A549 (cell line): ENCODE measurements around the gene THAP4. TPM values are rescaled to one million over a fixed set of nuclear protein-coding genes. Genes with fewer than 3 reads are reported as not detected.

Source experiments
- ATAC-seq, 2 experiments: fragments of 200-7000 bp in 1 of 2; fragments of >200 bp in 1 of 2; cut with Nextera tagmentation in 1 of 2; cut with Tn5 transposase in 1 of 2; 3 replicates each; pipeline versions ENCODE4 v1.8.0 to v1.9.1; 2018 to 2020; ENCODE audit warnings: mild to moderate bottlenecking in 1 of 2, moderate library complexity in 1 of 2
- CTCF ChIA-PET: fragments of 300-600 bp; sonication (Branson Sonifier 250); formaldehyde crosslinking; extraction: SDS; loops from one replicate; lab custom pipeline; 2021; ENCODE audit warnings: antibody characterized with exemption, inconsistent platforms; lab: Yijun Ruan, JAX
- POLR2A ChIA-PET: fragments of 350-600 bp; formaldehyde crosslinking; extraction: SDS; loops from one replicate; lab custom pipeline; 2021; ENCODE audit warnings: antibody characterized with exemption, inconsistent platforms; lab: Yijun Ruan, JAX
- DNase-seq, 2 experiments: peaks; one replicate each; pipeline versions ENCODE4 v3.0.0 to v3.0.0-alpha.2; 2011 to 2016; ENCODE audit warnings: low read depth in 1 of 2, low spot score in 1 of 2
- FAIRE-seq: peaks from 2 replicates; lab custom pipeline; 2011; peaks lifted over from hg19 to GRCh38; lab: Jason Lieb, UNC
- H3K27ac ChIP-seq, 2 experiments: fragments of >200 bp; sonication (Bioruptor Twin); formaldehyde crosslinking; 3 replicates each; pipeline ENCODE4 v1.5.1; 2016 to 2017
- H3K4me1 ChIP-seq: fragments of >200 bp; sonication (Bioruptor Twin); formaldehyde crosslinking; 3 replicates; pipeline ENCODE4 v1.6.1; 2016
- H3K4me2 ChIP-seq: fragments of >200 bp; sonication (Bioruptor Twin); formaldehyde crosslinking; 3 replicates; pipeline ENCODE4 v1.6.1; 2016
- H3K4me3 ChIP-seq: fragments of >200 bp; sonication (Bioruptor Twin); formaldehyde crosslinking; 3 replicates; pipeline ENCODE4 v1.5.1; 2016
- H3K9me3 ChIP-seq: fragments of >200 bp; sonication (Bioruptor Twin); formaldehyde crosslinking; 3 replicates; pipeline ENCODE4 v1.6.1; 2016
- ATOH8 ChIP-seq: fragments of 250-450 bp; sonication (Bioruptor Pico); IDR thresholded peaks from 2 replicates; pipeline ENCODE4 v1.5.0; 2020; ENCODE audit warnings: low read depth, mild to moderate bottlenecking, moderate library complexity
- CBX2 ChIP-seq: fragments of 200-600 bp; sonication (generic); IDR thresholded peaks from 2 replicates; pipeline ENCODE4 v1.6.1; 2016; ENCODE audit warnings: low read depth, mild to moderate bottlenecking, borderline replicate concordance
- CBX8 ChIP-seq: fragments of 200-600 bp; sonication (generic); IDR thresholded peaks from 2 replicates; pipeline ENCODE4 v1.6.1; 2016
- CEBPB ChIP-seq, 2 experiments: fragments of >200 bp in 1 of 2; sonication (Bioruptor Twin) in 1 of 2; formaldehyde crosslinking in 1 of 2; IDR thresholded peaks; 2 replicates each; pipeline ENCODE4 v1.6.1; 2012 to 2016
- CHD2 ChIP-seq: fragments of 150-350 bp; IDR thresholded peaks from 2 replicates; pipeline ENCODE4 v1.6.1; 2014; ENCODE audit warnings: low read length; ENCODE audit not compliant: partially characterized antibody
- CTCF ChIP-seq: fragments of >200 bp; sonication (Bioruptor Twin); formaldehyde crosslinking; IDR thresholded peaks from 3 replicates; pipeline ENCODE4 v1.5.1; 2016
- E2F6 ChIP-seq: IDR thresholded peaks from 2 replicates; pipeline ENCODE4 v1.6.1; 2012; ENCODE audit warnings: low read depth, borderline replicate concordance
- EHF ChIP-seq: fragments of 250-450 bp; sonication (Bioruptor Pico); IDR thresholded peaks from 2 replicates; pipeline ENCODE4 v1.5.0; 2020; ENCODE audit warnings: mild to moderate bottlenecking
- EP300 ChIP-seq, 2 experiments: fragments of >200 bp; sonication (Bioruptor Twin); formaldehyde crosslinking; IDR thresholded peaks; 2 replicates in 1 of 2; 3 replicates in 1 of 2; pipeline ENCODE4 v1.6.1; 2016 to 2017
- FOXS1 ChIP-seq: fragments of 250-450 bp; sonication (Bioruptor Pico); IDR thresholded peaks from 2 replicates; pipeline ENCODE4 v1.5.0; 2020; ENCODE audit warnings: mild to moderate bottlenecking, moderate library complexity
- HEYL ChIP-seq: fragments of 250-450 bp; sonication (Bioruptor Pico); IDR thresholded peaks from 2 replicates; pipeline ENCODE4 v1.8.0; 2021; ENCODE audit warnings: mild to moderate bottlenecking, moderate library complexity
- HMGXB4 ChIP-seq: fragments of 250-450 bp; sonication (Bioruptor Pico); IDR thresholded peaks from 2 replicates; pipeline ENCODE4 v1.5.0; 2021; ENCODE audit warnings: mild to moderate bottlenecking, moderate library complexity, borderline replicate concordance
- HOXB5 ChIP-seq: fragments of 250-450 bp; sonication (Bioruptor Pico); IDR thresholded peaks from 2 replicates; pipeline ENCODE4 v1.5.0; 2020; ENCODE audit warnings: mild to moderate bottlenecking, moderate library complexity
- MAFK ChIP-seq: fragments of 450-650 bp; IDR thresholded peaks from 2 replicates; pipeline ENCODE4 v1.6.1; 2014; ENCODE audit not compliant: partially characterized antibody
- MAX ChIP-seq: IDR thresholded peaks from 2 replicates; pipeline ENCODE4 v1.6.1; 2012
- NFE2L2 ChIP-seq: fragments of 150-350 bp; conservative IDR thresholded peaks from 2 replicates; pipeline ENCODE4 v1.6.1; 2014; ENCODE audit warnings: low read length
- NPAS2 ChIP-seq: fragments of 250-450 bp; sonication (Bioruptor Pico); IDR thresholded peaks from 2 replicates; pipeline ENCODE4 v1.8.0; 2022; ENCODE audit warnings: mild to moderate bottlenecking, moderate library complexity, borderline replicate concordance
- POLR2A ChIP-seq: IDR thresholded peaks from 2 replicates; pipeline ENCODE4 v1.6.1; 2012; ENCODE audit warnings: mild to moderate bottlenecking, low read length
- POLR2AphosphoS2 ChIP-seq: conservative IDR thresholded peaks from 2 replicates; pipeline ENCODE4 v1.6.1; 2012; ENCODE audit warnings: low read length, improper control_type of control experiment, inconsistent platforms
- RAD21 ChIP-seq, 2 experiments: fragments of >200 bp in 1 of 2; sonication (Bioruptor Twin) in 1 of 2; formaldehyde crosslinking in 1 of 2; IDR thresholded peaks in 1 of 2; conservative IDR thresholded peaks in 1 of 2; 2 replicates in 1 of 2; 3 replicates in 1 of 2; pipeline ENCODE4 v1.6.1; 2012 to 2018; ENCODE audit warnings: inconsistent platforms in 1 of 2
- RARB ChIP-seq: fragments of 250-450 bp; sonication (Bioruptor Pico); IDR thresholded peaks from 2 replicates; pipeline ENCODE4 v1.8.0; 2021; ENCODE audit warnings: mild to moderate bottlenecking, moderate library complexity
- SMC3 ChIP-seq: fragments of >200 bp; sonication (Bioruptor Twin); formaldehyde crosslinking; IDR thresholded peaks from 3 replicates; pipeline ENCODE4 v1.6.1; 2018; ENCODE audit warnings: inconsistent platforms
- TP53 ChIP-seq: fragments of 250-450 bp; sonication (Bioruptor Pico); IDR thresholded peaks from 2 replicates; pipeline ENCODE4 v1.5.0; 2021; ENCODE audit warnings: mild to moderate bottlenecking, moderate library complexity
- USF2 ChIP-seq: fragments of 450-650 bp; IDR thresholded peaks from 2 replicates; pipeline ENCODE4 v1.6.1; 2014; ENCODE audit warnings: antibody characterized with exemption
- ZC3H11A ChIP-seq: fragments of 450-650 bp; IDR thresholded peaks from 2 replicates; pipeline ENCODE4 v1.6.1; 2014; ENCODE audit warnings: antibody characterized with exemption, mild to moderate bottlenecking
- WGBS: methylation state at CpG from one replicate; pipeline ENCODE4 v1.1.6; 2017; ENCODE audit errors: missing lambda C conversion rate; 5-methylcytosine and 5-hydroxymethylcytosine counted together
- polyA plus RNA-seq, 4 experiments: library from polyadenylated mRNA; depleted of rRNA in 3 of 4; stranded (reverse); fragments of >200 nt; fragmentation: RNase III in 1 of 4; extraction: RNeasy Plus Mini Kit Qiagen cat#74134 plus additional on column Dnase treatment in 1 of 4; gene quantifications; 2 replicates in 3 of 4; 3 replicates in 1 of 4; pipeline ENCODE4 v1.2.3, GENCODE V29; 2011 to 2017

THAP4 gene
- polyA plus RNA-seq, 2 of the 4 experiments (the other 2 are of a cell fraction), result 36.1 to 51.0 TPM

- POLR2A ChIA-PET, result no interaction called here
- WGBS, result 85% methylated on average over 6 of the region's 6 CpGs
- CTCF ChIA-PET, result interaction anchor here (0.7 to 1.0 kb wide), 2 partner anchors 9 to 13 kb away, joined by 3 read pairs; no protein-coding TSS in a partner anchor
- no peaks in the 10 kb centered on the region for H3K9me3 ChIP-seq
- TF ChIP-seq POLR2A (no peak), NFE2L2 (no peak), CEBPB (IDR thresholded peaks at IDR 0.05) (no peak), HOXB5 (no peak), CBX8 (no peak), RAD21 (conservative IDR thresholded peaks at IDR 0.05 in 1 of 2, IDR thresholded peaks at IDR 0.05 in 1 of 2) (no peak), NPAS2 (CRISPR knock-in tag) (no peak), EHF (CRISPR knock-in tag) (no peak), ZC3H11A (no peak)
- ATAC-seq (no peak), FAIRE-seq (no peak), DNase-seq (no peak)
- no peak overlapping the region for H3K27ac ChIP-seq
- H3K4me1 ChIP-seq, result no peaks in the 10 kb centered on the region
- no peak overlapping the region for H3K4me3 ChIP-seq
- no peak overlapping the region for H3K4me2 ChIP-seq
These were observed 37.3 kb downstream of the THAP4 start for GRCh38 chr2:241599615-241600014.

- CTCF ChIA-PET, result interaction anchor here (0.6 to 1.2 kb wide), 6 partner anchors 8 to 59 kb away, joined by 3 read pairs; no protein-coding TSS in a partner anchor
- no peak overlapping the region for H3K4me3 ChIP-seq
- TF ChIP-seq RAD21 (conservative IDR thresholded peaks at IDR 0.05 in 1 of 2, IDR thresholded peaks at IDR 0.05 in 1 of 2) (peak; percentile 33 to 34; a peak in 3 of 5 replicates), E2F6 (no peak), CTCF (peak; percentile 23; the same call in 1 of the 3 replicates), SMC3 (0 out of 3 replicates have a peak, but pooled peaks have one; percentile 15), EP300 (IDR thresholded peaks at IDR 0.05) (no peak), USF2 (no peak), TP53 (CRISPR knock-in tag) (no peak)
- ATAC-seq (peak; percentile 52 to 71; a peak in 3 of 6 replicates), FAIRE-seq (no peak), DNase-seq (peak in 1 of 2 experiments; percentile 35)
- 75% methylated on average over 1 of the region's 1 CpG for WGBS
- no peaks in the 10 kb centered on the region for H3K9me3 ChIP-seq
- POLR2A ChIA-PET, result no interaction called here
- no peak overlapping the region for H3K4me2 ChIP-seq
- H3K4me1 ChIP-seq, result no peaks in the 10 kb centered on the region
- H3K27ac ChIP-seq, result no peak overlapping the region
These were observed 38.5 kb downstream of the THAP4 start for GRCh38 chr2:241598487-241598886.

GRCh38 chr2:241598061-241598460, 38.9 kb downstream of the THAP4 start:
- H3K9me3 ChIP-seq, result no peaks in the 10 kb centered on the region
- ATAC-seq (no peak), FAIRE-seq (no peak), DNase-seq (no peak)
- H3K27ac ChIP-seq, result no peak overlapping the region
- TF ChIP-seq HMGXB4 (CRISPR knock-in tag) (no peak), ZC3H11A (no peak), CBX2 (no peak), HEYL (no peak), ATOH8 (no peak), POLR2AphosphoS2 (no peak), CHD2 (no peak), EHF (CRISPR knock-in tag) (no peak), TP53 (CRISPR knock-in tag) (no peak), HOXB5 (no peak), FOXS1 (CRISPR knock-in tag) (no peak), MAX (no peak), MAFK (no peak), RARB (CRISPR knock-in tag) (no peak)
- H3K4me2 ChIP-seq, result no peak overlapping the region
- 87% methylated on average over 5 of the region's 5 CpGs for WGBS
- H3K4me3 ChIP-seq, result no peak overlapping the region
- H3K4me1 ChIP-seq, result no peaks in the 10 kb centered on the region
- CTCF ChIA-PET, result interaction anchor here (0.9 to 1.6 kb wide), 6 partner anchors 13 to 281 kb away, joined by 3 to 4 read pairs (median 3); partner anchors contain the start of gene BOK
- POLR2A ChIA-PET, result no interaction called here
